ENCODE data around the gene NDUFS1. TPM values are rescaled to one million over a fixed set of nuclear protein-coding genes. Genes with fewer than 3 reads are reported as not detected.

The NDUFS1 gene
- total RNA-seq, 1 donor = 121 TPM

- no peak for TF ChIP-seq CTCF (IDR thresholded peaks at IDR 0.05; ENCODE audit: insufficient read depth, low read length)
- DNase-seq (ENCODE audit: low read depth) = peak; percentile 29
- peak overlapping the region; percentile 65 for H3K4me3 ChIP-seq (ENCODE audit: low read depth, low read length)
These were observed 72.4 kb downstream of the NDUFS1 start for GRCh38 chr2:206086716-206087350.

GRCh38 chr2:206085742-206086445 is 73.3 kb downstream of the NDUFS1 start, which contains the start of gene INO80D:
Gene INO80D (minus strand): TSS chr2:206086174. CDS start chr2:206063016, 23,158 bp downstream.
- peak within 1 kb of the TSS; percentile 65 for H3K4me3 ChIP-seq (ENCODE audit: low read depth, low read length)
- TF ChIP-seq CTCF (IDR thresholded peaks at IDR 0.05; ENCODE audit: insufficient read depth, low read length) = peak; percentile 71
- peak; percentile 89 for DNase-seq (ENCODE audit: low read depth)

GRCh38 chr2:206084870-206085741 is 74.1 kb downstream of the NDUFS1 start:
- DNase-seq (ENCODE audit: low read depth) = peak; percentile 12
- peak overlapping the region; percentile 65 for H3K4me3 ChIP-seq (ENCODE audit: low read depth, low read length)
- TF ChIP-seq CTCF (IDR thresholded peaks at IDR 0.05; ENCODE audit: insufficient read depth, low read length) = no peak

- TF ChIP-seq CTCF (IDR thresholded peaks at IDR 0.05; ENCODE audit: insufficient read depth, low read length) = no peak
- DNase-seq (ENCODE audit: low read depth) = peak; percentile 74
- H3K4me3 ChIP-seq (ENCODE audit: low read depth, low read length) = peak overlapping the region; percentile 65
These were observed 74.8 kb downstream of the NDUFS1 start for GRCh38 chr2:206084439-206084869.

- peak; percentile 9 for DNase-seq (ENCODE audit: low read depth)
These were observed 75.4 kb downstream of the NDUFS1 start for GRCh38 chr2:206083602-206084438.

More at GRCh38 chr2:206083602-206084438, 75.4 kb downstream of the NDUFS1 start:
- no peak for TF ChIP-seq CTCF (IDR thresholded peaks at IDR 0.05; ENCODE audit: insufficient read depth, low read length)
- peak overlapping the region; percentile 65 for H3K4me3 ChIP-seq (ENCODE audit: low read depth, low read length)

Measured in fibroblast of the aortic adventitia (primary cell).